Esophagus muscularis mucosa (tissue), 4 donors: ENCODE data around the gene QKI.

Experiments
- CTCF ChIP-seq, 3 experiments: fragments of 200-600 bp in 2 of 3; fragments of 450-650 bp in 1 of 3; sonication (generic) in 2 of 3; IDR thresholded peaks; one replicate each; pipeline ENCODE4 v1.5.1; 2017 to 2019; ENCODE audit warnings: antibody characterized with exemption in 3 of 3, mild to moderate bottlenecking in 2 of 3, moderate library complexity in 1 of 3
- EP300 ChIP-seq: sonication (generic); formaldehyde crosslinking; IDR thresholded peaks from one replicate; pipeline ENCODE4 v1.6.1; 2017; ENCODE audit warnings: antibody characterized with exemption
- POLR2A ChIP-seq: fragments of 450-650 bp; IDR thresholded peaks from one replicate; pipeline ENCODE4 v1.6.1; 2017; ENCODE audit warnings: antibody characterized with exemption, moderate library complexity, mild to moderate bottlenecking, low read depth
- POLR2AphosphoS5 ChIP-seq, 2 donors: sonication (generic); formaldehyde crosslinking; IDR thresholded peaks; one replicate each; pipeline ENCODE4 v1.6.1; 2017; ENCODE audit warnings: antibody characterized with exemption in 2 of 2

- no peak for TF ChIP-seq CTCF (IDR thresholded peaks at IDR 0.05)
- no peak for TF ChIP-seq POLR2A
- no peak for TF ChIP-seq EP300
- no peak for TF ChIP-seq POLR2AphosphoS5 (IDR thresholded peaks at IDR 0.05)
Measured at GRCh38 chr6:163605385-163606097, 191.0 kb downstream of the QKI start.
